Measurements from ENCODE around the gene C1QL2.

The C1QL2 gene

DNA sequence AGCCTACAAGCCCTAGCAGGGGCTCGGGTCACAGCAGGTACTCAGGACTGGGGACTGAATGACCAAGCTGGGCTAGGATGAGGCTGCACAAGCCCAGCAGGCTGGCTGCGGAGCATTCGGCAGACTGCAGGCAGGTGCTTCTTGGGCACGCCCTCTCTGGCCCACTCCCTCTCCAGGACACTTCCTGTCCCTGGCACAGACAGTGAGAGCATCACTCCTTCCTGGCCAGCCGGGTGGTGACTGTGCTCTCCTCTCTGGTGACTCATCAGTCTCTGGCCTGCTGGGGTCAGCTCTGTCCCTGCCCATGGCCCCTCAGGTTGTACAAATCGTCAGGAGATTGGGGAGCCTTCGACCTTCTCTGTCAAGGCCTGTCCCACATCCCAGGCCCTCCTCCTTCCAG is 22.5 kb downstream of the C1QL2 start:
- DNase-seq = no peak

DNA sequence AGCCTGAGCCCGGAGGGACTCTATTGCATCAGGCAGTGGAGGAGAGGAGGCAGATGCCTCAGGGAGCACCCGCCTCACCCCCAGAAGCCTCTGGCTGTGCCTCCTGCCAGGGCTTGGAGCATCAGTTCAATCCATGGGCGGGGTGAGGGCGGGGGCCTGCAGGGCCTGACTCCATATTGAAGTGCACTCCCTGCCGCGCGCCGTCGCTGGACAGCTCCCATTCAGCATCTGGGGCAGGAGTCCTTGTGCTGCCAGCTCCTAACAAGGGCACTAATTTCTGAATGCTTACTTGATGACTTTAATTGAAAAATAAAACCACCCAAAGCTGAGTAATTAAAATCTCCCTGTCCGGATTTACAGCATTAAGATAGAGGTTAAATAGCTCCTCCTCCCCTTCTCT is 23.8 kb downstream of the C1QL2 start:
- DNase-seq = no peak

DNA sequence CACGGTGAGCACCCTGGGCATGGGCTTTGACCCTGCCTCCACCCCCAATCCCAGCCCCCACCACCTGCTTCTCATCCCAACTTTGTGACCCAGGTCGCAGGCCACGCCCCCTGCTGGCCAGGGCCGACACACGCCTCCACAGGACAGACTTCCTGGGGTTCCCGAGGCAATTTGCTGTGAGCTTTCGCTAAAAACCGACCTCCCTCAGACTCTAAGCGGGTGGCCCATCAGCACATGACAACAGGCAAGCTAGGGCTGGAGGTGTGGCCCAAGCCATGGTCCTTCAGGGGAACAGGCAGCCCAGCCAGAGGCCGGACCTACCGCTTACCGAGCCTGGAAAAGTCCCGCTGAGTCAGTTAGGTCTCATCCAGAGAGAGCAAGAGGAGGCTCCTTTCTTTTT is 31.9 kb downstream of the C1QL2 start:
- DNase-seq = no peak

DNA sequence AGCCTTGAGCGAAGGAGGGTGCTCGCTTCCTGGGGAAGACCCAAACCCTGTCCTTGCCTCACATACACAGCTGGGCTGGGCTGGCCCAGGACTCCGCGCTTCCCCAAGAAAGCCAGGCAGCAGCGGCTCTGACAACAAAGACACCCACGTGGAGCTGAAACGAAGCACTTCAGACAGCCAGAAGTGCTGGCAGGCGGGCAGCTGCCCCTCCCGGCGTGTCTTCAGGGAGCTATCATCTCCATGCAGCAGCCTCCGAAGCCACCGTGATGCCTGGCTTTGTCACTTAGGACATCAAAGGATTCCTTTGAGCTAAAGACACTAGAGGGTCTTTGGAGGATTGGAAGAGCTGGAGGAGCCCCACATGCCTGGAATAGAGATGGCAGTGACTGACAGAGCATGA is 35.2 kb downstream of the C1QL2 start:
- no peak for DNase-seq

DNA sequence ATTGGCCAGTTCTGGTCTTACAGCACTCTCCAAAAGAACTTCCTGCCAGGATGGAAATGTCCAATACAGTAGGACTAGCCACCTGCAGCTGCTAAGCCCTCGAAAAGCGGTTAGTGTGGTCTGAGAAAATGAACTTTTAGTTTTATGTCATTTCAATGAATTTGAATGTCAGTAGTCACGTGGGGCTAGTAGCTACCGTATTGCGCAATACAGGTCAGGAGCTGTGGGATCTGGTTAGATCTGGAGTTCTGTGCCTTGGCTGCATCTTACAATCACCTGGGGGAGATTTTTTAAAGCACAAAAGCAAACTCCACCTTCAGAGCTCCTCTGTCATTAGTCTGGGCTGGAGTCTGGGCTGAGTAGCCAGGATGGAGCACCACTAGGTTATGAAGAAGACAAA is 35.9 kb downstream of the C1QL2 start:
- no peak for DNase-seq

DNA sequence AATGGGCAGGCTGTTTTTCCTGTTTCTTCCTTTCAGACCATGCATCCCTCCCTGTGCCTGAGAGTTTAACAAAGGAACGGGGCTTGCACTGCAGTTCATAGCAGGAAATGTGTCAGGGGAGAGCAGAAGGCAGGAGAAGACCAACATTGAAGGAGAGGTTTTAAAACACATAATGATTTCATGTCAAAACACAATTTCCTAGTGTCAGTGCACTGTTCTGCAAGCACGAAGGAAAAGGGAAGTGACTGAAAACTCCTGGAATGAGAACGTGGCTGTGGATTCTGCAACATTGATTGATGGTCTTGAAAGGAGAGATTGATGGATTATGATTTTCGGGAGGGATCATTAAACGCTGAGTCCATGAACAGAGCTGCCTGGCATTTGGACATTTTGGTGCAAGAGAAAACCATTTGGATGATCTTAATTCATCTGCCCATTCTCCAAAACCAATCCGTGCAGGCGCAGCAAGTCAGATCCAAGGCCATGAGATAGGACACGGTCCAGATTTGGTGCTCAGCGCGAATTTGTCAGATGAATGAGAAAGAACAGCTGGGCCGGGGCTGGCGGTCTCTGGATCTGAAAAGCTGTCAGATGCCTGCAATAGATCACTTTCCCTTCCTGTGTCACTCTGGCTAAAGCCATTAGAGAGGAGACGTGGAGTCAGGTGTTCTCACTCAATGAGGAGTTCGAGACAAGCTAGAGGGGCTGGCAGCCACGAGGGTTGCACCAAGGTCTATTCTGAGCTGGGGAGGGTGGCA is 38.4 kb downstream of the C1QL2 start:
- DNase-seq = peak; percentile 48

DNA sequence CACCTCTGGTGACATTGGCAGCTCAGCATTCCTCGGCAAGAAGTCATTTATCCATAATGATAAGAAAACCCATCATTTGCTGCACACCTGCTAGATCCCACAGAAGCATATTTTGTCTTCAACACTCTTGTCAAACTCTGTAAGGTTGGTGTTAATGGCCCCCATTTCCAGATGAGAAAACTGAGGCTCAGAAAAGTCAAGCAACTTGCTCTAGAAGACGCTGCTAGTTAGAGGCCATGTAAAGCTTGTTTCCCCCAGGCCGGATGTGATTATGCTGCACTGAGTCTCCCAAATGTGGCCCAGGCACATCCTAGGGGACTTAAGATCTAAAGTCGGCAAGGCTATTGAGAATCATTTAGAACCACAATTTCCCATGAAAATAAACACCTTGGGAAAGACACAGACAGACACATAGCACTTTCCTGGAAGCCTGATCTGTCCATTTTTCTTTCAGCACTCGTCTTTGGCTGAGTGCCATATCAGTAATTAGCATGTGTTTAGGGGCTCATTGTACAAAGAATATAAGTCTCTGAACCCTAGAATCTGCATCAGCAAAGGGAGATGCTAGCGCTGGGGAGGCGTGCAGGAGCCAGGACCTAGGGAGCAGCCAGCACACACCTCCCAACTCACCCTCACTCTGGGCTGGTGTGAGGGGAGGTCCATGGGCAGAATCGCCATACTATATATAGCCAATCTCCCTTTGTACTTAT is 39.3 kb downstream of the C1QL2 start:
- DNase-seq = peak; percentile 50

DNA sequence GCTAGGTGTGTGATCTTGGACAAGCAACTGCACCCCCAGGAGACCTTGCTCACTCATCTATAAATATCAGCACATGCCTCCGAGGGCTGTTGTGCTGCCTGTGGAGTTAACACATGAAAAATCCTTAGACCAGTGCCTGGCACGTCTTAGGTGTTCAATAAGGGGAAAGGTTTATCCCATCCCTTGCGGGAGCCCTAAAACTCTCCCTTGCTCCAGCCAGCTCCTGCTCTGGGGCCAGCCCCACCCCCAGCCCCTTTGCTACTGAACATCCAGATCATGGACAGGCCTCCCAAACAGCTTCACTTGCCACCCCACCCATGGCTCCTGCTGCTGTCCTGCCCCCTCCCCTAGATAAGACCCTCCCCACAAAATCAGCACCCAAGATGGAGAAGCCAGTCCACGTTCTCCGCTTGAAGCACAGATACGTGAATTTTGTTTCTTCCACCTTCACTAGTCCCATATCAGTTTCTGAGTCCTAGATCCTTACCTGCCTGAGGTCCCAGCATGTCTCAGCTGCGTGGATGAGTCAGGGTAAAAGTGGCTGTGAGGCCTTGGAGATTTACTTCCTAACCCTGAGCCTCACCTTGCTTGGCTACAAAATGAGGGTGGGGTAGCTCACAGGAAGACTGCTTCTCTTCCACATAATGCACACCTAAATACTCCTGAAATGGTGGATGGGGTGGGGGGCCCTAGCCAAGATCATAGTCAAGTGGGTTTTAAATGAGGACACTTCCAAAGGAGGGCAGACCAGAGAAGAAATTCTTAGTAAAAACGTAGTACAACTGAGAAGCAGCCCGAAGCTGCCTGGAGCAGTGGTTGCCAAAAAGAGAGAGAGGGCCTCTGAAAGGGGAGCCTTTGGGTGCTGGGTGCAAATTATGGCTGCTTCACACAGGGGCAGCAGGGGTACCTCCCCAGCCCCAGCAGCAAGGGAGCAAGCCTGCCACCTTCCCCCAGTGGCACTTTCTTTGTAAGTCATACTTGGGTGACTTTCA is 40.4 kb downstream of the C1QL2 start:
- no peak for DNase-seq

DNA sequence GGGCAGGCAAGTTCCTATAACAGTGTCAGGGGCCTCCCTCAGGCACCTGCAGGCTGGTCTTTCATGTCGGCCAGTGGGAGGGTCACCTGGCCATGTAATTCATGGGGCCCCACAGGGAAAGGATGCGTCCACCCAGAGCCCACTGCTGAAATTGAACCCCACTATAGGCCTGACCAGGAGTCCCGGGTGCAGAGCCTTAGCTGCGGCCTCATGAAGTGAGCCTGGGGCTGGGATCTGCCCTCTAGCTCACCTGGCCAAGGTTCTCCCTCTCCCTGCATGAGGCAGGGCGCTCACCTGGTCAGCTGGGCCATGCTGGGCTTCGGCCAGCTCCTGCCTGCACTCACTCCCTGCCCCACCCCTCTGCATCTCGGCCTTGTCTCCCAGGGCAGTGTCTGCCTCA is 41.1 kb downstream of the C1QL2 start:
- no peak for DNase-seq

DNA sequence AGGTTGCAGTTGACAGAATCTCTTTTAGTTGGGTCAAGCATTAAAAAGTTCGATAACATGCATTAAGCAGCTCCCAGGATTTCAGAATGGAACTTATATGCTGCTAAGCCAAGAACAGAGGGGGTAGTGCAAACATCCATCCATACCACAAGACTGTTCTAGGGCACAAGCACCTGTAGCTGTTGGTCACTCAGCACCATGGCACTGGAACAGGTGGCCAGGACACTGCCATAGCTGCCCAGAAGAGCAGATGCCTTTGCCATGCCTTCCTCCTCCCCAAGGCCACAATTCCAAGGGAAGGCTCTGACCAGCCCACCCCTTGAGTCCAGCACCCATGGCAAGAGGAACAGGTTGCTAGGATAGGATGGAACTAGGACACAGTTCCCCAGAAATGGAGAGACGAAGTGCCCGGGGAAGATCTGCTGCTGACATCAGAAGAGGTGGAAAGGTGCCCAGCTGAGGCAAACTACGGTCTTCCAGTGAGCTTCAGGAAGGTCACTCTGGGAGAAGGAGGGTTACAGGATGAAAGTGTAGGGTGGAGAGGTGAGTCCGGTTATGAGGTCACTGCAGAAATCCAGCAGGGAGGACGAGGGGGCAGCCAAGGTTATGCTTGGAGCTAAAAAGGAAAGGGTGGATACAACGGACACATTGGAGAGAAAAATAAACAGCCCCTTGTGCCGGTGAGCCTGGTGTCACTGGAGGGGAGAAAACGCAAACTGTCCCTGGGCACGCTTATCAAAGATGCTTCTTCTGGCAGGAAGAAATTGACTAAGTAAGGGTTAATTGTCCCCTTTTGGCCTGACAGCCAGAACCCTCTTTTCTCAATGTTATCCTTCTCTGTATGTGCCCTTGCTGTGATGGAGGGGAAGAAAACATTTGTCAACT is 41.9 kb downstream of the C1QL2 start:
- DNase-seq = no peak

DNA sequence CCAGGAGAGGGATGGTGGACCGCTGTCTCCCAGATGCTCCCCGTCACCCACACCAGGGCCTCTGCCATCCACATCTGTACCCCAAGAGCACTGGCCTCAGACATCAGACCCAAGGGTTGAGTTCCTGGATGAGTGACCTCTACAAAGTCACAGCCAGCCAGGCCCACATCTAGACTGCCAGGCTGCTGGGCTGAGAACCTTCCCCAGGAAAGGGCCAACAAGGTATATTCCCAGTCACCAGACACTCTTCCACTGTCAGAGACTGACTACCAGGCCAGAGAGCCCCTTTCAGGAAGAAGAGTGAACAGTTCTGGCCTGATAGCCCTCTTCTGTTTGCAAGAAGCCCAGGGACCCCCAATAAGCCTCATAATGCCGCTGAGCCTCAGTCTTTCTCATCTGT is 44.3 kb downstream of the C1QL2 start:
- DNase-seq = no peak

DNA sequence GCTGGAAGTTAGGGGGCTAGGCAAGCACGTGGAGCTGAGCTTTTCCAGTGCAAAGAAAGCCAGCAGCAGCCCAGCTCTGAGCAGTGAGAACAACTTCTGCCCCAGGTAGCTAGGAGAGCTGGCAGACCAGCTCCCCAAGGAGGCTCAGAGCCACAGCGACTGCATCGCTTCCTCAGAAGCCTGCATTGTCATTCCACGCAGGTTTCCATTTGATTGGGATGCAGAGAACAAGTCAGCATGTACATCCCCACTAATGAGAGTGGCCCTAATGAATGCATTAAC is 45.1 kb downstream of the C1QL2 start:
- DNase-seq = no peak

DNA sequence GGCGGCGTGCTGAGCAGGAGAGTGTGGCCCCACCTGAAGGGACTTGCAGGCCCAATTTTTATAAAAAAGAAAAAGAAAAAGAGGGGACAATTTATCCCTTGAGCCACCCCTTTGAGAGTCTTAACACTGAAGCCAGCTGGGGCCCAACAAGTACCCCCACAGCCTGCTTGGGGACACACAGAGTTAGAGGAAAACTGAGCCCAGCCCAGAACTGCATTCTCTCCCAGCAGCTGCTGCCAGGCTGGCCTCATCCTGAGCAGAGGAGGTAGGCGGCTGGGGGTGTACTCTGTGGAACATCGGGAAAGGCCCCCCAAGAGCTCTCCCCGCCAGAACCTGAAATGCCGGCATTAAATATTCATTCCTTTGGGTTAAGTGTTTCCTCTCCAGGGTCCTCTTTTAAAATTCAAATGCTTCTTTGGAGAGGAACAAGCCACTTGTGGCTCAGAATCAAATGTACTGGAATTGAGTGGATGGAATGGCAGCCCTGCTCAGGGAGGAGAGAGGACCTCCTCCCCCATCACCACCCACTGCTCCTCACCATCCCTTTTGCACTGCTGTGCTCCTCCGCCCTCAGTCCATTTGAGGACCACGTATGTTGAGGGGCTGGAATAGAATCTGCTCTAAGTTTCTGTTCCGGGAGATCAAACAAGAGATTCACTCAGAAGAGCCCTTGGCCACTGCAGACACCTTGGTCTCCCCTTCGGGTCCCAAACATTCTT is 45.6 kb downstream of the C1QL2 start:
- no peak for DNase-seq

DNA sequence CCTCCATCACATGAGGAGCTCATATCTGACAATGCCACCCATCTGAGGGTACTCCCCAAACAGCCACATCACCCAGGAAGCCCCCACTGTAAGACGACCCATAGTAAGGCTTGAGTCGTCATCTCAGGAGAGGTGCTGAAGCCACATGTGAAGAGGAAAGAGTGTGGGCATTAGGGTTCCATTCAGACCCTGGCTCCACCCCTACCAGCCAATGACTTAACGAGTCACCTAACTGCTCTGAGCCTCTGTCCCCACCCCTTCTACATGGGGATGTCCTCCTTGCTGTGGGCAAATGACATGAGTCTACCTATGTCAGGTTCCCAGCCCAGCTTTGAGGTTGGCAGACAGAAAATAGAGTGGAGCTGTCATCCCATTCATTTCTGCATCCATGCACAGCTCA is 46.3 kb downstream of the C1QL2 start:
- no peak for DNase-seq

DNA sequence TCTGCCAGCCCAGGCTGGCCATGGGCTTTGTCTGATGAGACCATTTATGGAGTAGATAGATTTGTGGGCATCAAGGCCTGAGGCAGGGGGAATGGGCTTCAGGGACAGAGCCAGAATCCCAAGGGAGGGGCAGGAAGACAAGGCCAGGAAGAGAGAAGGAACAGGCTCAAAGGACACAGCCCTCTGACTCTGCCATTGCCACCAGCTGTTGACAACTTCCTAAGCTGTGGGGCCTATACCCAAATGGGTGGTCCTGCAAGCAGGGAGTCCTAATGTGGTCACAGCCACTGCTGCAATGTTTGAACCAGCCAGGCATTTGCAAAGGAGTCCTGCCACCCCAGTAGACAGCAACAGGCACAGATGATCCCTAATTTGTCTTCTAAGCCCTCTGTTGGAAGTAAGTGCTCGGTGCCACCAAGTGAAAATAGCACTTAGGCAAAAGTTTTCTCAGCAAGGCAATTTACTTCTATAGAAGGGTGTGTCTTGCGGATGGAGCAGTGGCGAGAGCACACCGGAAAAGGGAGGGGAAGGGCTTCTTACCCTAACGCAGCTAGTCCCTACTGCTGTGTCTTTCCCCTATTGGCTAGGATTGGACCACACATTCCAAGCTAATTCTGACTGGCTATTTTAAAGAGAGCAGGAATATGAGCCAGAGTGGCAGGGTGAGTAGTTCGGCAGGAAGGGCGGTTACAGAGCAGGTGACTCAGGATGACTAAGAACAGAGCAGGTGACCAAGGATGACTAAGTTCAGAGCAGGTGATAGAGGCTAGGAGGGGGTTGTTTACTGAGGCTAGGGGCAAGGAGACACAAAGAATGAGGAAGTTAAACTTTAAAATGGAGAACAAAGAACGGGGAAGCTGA is 47.2 kb downstream of the C1QL2 start:
- no peak for DNase-seq

DNA sequence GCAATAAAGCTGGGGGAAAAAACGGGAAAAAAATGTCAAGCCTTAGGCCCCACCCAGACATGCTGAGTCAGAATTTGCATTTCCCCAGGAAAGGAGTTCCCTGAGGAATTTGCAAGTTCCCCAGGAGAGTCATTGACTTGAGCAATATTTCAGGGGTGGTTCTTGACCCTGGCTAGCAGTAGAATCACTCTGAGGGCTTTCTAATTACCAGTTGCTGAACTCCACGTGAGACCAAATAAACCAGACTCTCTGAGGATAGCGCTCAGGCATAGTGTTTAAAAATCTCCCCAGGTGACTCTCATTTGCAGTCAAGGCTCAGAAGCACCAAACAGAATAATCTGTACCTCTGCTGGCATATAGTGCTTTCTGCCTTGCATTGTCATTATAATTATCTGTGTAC is 48.7 kb downstream of the C1QL2 start:
- DNase-seq = peak; percentile 24

DNA sequence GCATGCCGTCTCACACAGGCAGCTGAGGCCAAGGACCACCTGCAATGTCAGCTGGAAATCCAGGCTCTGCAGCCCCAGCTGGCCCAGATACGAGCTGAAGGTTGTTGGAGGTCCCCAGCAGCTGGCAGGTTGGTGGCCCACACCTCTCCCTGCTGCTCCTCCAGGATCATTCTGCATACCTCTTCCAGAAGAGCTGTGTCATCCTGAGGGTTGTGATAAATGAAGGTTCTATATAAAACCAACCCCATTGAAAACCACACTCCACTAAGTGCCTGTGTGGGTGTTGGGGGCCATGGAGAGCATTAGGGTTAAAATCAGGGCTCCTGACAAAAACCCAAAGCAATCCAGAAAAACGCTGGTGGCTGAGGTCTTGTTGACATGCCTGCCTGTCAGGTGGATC is 50.4 kb downstream of the C1QL2 start:
- no peak for DNase-seq

DNA sequence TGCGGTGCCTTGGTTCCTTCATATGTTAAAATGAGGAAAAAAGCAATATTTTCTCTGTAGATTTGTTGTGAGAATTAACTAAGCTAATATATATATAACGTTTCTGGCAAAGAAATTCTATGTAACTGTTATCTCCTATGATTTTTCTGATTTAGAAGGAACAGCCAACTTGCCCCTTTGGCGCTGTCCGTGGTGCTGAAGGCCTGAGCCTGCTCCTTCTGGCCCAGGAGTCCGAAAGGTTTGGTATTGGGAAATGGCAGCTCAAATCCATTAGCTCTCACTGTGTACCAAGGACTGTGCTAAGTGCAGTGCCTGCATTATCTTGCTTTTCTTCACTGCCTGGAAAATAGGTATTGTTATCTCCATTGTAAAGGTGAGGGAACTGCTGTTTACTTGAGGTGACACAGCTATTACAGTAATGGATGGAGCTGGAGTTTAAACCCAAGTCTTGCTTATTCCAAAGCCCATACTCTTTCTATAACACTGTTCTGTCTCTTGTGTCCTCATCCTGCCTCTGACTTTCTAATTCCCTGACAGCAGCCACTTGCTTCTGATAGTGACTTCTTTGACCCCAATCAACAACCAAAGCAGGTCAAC is 52.2 kb downstream of the C1QL2 start:
- no peak for DNase-seq
